HG02840 (cell line): ENCODE data around the gene FUBP3.

ENCODE experiments used
- ATAC-seq: cut with Tn5 transposase; IDR thresholded peaks from one replicate; pipeline ENCODE4 v1.9.1; 2021; ENCODE audit warnings: mild to moderate bottlenecking, moderate library complexity, moderate number of reproducible peaks; ENCODE audit not compliant: unreplicated experiment, low FRiP score

The FUBP3 gene

DNA sequence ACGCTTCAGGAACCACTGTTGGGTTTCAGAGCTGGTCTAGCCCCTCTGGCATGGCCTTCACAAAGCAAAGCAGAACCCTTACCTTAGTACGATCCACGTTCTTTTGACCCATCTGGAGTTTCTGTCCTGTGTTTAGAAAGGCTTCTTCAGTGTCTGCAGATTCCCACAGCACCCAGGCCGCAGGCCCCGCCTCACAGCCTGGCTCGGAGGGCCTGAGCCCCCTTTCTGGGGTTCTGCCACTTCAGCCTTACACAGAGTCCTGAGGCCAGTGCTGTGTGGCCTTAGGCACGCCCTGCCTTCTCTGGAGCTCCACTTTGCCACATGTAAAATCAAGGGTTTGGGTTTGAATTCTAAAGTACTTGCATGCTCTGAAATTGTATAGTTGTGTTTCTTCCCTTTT is 53.5 kb downstream of the FUBP3 start:
- ATAC-seq: no peak

DNA sequence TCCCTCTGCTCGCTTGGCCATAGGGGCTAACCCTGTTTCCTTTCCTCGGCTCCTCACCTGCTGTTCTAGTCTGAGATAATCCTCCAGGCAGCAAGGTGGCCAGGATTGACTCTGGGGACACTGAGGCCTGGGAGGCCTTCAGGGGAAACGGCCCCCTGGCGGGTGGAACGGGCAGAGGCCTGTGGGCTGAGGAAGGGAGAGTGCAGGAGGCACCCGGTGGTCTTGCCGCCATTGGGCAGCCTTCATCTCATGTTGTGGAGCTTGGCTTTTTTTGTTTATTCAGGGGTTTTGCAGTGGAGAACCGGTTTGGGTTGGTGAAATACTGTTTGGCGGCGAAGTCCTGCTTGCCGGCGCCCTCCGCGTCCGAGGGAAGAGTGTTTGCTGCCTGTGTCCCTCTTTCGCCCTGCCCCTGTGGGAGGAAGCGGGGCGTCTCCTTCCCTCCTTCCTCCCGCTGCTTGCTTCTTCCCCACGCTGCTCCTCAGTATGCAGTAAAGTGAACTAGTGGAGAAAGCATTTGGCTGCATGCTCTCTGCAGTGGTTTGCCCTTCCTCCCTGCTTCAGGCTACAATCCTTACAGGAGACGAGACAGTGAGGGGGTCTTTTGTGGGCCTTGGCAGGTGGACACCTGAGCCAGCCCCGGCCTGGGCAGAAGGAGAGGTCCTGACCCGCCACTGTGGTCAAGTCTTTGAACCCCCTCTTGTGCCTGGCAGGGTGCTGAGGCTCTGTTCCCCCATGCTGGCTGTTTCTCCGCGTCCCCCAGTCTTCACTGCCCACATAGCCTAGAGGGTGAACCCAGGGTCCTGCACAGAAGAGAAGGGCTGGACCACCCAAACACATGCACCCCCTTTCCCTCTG is 54.2 kb downstream of the FUBP3 start:
- ATAC-seq: no peak

DNA sequence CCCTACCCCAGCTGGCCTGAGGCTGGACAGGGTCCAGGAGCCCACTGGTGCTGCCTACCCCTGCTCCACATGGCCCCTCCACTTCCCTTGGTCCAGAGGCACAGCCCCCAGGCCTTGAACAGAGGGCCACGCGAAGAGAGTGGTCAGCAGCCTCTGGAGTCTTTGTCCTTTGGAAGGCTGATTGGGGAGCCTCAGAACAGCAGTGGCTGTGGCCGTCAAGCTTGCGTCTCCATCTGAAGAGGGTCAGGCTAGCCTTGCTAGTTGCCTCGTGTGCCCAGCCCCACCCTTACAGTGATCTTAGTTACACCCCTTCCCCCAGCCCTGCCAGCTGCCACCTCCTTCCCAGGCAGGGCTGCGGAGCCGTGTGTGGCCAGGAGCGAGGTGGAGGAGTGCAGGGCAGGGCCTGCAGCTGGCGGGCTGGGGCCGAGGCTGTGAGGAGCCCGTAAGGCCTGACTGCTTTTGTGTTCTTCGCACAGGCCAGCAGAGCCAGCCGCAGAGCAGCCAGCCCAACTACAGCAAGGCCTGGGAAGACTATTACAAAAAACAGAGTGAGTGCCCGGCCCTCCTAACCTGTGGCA is 54.9 kb downstream of the FUBP3 start:
- ATAC-seq: no peak

GRCh38 chr9:130634801-130635200 is 55.4 kb downstream of the FUBP3 start:
- ATAC-seq: no peak

- no peak for ATAC-seq
Measured at GRCh38 chr9:130635306-130635705, 55.9 kb downstream of the FUBP3 start.

- no peak for ATAC-seq
Measured at GRCh38 chr9:130635721-130636647, 56.6 kb downstream of the FUBP3 start.

- no peak for ATAC-seq
Measured at GRCh38 chr9:130636648-130637020, 57.3 kb downstream of the FUBP3 start.

DNA sequence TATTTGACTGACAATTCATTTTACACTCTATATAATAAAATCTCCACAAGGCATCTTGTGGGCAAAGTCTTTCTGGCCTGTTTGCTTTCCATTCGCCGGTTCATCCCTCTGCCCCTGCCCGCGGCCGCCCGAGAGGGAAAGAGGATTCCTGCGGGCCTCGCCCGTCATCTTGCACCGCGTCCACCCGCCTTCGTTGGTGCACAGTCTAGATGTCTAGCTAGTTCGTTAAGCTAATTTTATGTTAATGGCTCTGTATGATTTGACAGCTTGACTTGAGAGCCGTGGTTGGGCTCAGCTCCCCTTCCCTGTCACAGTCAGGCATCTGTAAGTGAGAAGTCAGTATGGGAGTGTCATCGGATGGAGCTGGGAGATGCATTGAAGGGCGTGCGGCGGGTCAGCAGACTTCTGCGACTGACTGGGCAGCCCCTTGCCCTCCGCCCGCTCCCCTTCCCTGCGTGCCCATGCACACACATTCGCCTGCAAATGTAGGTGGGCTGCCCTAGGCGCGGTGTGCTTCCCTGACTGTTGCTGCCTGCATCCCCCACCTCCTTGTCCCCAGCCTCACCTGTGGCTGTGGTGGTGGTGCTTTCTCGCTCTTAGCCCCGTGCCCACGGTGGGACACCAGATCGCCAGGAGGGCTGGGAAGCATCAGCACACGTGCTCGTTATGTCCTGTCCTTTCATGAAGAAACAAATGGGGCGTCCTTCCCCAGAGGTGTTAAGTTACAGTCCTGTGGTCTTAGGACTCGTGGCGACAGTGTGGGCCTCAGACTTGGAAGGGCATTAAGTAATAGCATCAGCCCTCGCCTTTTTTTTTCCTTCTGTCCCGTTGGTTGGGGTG is 59.1 kb downstream of the FUBP3 start:
- no peak for ATAC-seq

- ATAC-seq: no peak
Measured at GRCh38 chr9:130639124-130639765, 59.9 kb downstream of the FUBP3 start.

- no peak for ATAC-seq
Measured at GRCh38 chr9:130639866-130640555, 60.6 kb downstream of the FUBP3 start.

- ATAC-seq: no peak
Measured at GRCh38 chr9:130640681-130641080, 61.3 kb downstream of the FUBP3 start.

DNA sequence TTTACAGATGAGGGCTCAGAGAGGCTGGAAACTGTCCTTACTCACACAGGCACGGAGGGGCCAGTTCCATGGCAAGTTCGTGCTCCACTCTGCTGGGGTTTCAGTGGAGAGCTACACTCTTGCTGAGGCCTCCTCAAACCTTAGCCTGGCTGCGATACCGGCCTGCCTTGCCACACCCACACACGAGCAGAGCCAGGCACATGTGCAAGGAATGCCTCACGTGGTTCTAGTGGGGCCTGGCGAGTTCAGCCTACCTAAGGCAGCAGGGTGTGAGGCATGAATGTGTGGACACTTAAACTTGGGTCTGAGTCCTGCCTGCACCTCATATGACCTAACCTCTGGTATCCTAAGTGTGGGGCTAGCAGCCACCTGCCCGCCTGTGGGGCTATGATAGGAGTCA is 63.5 kb downstream of the FUBP3 start:
- ATAC-seq: no peak

- ATAC-seq: no peak
Measured at GRCh38 chr9:130651221-130651620, 71.8 kb downstream of the FUBP3 start.

DNA sequence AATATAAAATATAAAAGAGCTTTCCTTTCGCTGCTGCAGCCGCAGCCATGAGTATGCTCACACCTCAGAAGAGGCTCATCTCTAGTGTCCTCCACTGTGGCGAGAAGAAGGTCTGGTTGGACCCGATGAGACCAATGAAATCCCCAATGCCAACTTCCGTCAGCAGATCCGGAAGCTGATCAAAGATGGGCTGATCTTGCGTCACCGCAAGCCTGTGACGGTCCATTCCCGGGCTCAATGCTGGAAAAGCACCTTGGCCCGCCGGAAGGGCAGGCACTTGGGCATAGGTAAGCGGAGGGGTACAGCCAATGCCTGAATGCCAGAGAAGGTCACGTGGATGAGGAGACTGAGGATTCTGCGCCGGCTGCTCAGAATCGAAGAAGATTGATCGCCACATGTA is 72.4 kb downstream of the FUBP3 start:
- no peak for ATAC-seq

GRCh38 chr9:130654879-130655278 is 75.5 kb downstream of the FUBP3 start:
- ATAC-seq: no peak

DNA sequence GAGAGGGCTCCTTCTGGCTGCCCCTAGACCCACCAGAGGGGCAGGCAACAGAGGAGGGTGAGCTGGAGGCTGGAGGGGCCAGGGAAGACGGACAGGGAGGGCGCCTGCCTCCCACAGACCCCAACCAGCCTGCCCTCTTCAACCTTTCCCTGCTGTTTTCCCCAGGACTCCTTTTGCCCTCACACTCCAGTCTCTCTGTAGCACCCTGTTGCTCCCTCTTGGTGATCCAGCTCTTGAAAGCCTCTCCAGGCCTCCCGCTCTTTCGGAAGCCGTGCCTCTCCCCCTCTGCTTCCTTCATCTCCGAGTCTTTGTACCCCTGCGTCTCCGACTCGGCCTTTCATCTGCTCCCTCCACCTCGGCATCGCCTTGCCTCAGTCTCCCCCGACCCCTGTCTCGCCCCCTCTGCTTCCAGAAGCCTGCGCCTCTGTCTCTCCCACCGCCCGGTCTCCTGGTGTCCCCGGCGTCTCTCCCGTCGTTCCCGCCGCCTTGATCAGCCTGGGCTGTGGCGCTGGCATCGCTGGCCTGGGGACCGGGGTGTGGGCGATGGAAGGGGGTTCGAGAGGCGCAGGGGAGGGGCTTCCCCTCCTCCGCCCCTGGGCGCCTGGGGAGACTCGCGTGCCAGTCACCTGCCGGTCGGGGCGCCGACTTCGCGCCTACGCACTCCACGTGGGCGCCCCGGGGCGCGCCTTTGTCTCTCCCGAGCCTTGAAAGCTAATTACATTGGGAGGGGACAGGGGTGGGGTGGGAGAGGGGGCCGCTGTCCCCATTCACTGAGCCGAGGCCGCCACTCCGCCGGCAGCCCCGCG is 79.7 kb downstream of the FUBP3 start:
- no peak for ATAC-seq

DNA sequence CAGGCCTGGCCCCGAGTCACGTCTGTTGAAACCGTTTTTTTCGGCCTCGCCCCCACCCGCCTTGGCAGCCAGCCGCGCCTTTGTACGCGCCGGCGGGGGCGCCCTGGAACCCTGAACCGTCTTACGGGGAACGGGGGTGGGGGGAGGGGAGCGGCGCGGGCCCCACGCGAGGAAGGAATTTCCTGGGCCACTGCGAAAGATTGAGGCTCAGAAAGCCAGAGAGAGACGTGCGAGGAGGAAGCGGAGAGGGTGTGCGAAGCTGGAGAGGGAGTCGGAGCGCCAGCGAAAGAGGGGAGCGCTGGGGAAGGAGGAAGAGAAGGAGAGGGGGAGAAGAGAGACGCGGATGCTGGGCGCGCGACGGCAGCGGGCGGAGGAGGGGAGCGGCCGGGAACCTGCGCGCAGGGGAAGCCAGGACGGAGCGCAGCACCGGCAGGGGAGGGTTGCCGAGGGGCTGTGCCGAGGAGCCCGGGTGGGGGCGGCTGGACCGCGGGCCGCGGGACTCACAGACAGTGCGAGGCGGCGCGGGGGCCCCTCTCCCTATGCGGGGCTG is 80.4 kb downstream of the FUBP3 start:
- no peak for ATAC-seq

DNA sequence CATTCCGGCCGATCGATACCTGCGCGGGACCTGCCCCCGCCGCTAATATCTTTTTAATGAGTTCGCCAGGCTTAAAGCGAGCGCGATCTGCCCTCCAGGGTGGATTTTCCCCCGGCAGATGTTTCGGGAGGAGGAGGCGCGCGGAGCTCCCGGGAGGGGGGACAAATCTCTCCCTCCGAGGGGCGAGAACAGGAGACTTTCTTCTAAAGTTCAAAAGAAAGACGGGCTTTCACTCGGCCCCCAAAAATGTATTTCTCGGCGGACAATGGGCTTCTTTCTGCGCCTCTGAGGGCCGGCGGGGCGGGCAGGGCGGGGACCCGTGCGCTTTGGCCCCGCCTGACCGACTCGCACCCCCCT is 80.9 kb downstream of the FUBP3 start:
- ATAC-seq: no peak
